HPDE6-E6E7 (cell line): Measurements from ENCODE around the gene APOO.

Experiments used
- DNase-seq: peaks from one replicate; pipeline ENCODE4 v3.0.0; 2011; ENCODE audit warnings: missing footprints; ENCODE audit errors: extremely low spot score

APOO gene

DNA sequence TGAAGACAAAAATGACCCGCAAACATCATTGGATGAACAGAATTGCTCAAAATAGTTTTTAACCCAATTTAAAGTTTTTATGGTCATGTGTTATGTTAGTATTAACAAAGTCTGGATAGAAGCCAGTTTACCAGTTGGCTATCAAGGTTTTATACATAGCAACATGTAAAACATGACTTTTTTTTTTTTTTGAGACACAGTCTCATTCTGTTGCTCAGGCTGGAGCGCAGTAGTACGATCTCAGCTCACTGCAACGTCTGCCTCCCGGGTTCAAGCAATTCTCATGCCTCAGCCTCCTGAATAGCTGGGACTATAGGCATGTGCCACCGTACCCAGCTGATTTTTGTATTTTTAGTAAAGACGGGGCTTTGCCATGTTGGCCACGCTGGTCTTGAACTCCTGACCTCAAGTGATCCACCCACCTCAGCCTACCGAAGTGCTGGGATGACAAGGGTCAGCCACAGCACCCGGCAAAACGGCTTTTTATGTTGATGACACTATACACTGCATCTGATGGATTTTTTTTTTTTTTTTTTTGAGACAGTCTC is 121.4 kb downstream of the APOO start:
- no peak for DNase-seq

DNA sequence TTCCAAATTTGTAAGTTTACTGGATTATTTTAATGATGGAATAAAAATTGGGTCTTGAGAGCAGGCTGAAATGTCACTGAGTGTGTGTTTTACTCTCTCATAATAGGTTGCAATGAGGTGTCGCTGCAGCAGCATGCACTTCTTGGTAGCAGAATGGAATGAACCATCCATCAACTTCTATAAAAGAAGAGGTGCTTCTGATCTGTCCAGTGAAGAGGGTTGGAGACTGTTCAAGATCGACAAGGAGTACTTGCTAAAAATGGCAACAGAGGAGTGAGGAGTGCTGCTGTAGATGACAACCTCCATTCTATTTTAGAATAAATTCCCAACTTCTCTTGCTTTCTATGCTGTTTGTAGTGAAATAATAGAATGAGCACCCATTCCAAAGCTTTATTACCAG is 122.2 kb downstream of the APOO start:
- no peak for DNase-seq

DNA sequence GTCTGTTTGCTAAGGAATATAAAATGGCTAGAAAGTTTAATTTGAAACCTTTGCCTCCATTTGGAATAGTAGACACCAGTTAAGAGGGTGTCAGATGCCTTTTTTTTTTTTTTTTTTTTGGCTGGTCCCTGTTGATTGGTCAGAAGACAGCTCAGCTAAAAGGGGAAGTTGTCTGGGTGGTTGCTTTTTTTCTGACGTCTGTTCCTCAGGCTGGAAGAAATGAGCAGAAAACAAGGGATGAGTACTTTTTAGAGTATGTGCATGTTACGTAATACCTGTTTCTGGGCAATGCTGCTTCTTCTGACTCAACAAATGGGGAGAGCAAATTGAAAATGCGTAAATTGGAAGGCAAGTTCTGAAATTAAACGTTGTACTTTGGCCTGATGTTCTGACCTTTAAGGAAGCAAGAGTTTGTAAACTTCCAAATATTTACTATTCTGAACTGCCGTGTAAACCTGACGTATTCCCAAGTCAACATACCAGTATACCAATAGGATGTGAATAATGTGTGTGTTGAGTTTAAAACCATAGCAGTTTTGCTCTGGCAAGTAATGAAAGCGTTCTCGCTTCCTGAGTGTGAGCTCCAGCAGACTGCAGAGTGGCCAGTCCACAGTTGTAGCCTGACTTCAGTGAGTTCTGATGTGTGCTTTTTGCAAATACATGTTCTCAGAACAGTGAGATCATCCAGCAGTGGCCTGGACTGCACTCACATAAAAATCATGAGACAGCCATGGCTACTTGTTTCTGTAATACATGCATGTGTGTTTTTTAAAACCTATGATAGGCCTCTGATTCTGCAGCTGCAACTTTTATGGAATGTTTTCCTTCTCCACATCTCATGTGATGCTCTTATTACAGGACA is 123.0 kb downstream of the APOO start:
- no peak for DNase-seq

DNA sequence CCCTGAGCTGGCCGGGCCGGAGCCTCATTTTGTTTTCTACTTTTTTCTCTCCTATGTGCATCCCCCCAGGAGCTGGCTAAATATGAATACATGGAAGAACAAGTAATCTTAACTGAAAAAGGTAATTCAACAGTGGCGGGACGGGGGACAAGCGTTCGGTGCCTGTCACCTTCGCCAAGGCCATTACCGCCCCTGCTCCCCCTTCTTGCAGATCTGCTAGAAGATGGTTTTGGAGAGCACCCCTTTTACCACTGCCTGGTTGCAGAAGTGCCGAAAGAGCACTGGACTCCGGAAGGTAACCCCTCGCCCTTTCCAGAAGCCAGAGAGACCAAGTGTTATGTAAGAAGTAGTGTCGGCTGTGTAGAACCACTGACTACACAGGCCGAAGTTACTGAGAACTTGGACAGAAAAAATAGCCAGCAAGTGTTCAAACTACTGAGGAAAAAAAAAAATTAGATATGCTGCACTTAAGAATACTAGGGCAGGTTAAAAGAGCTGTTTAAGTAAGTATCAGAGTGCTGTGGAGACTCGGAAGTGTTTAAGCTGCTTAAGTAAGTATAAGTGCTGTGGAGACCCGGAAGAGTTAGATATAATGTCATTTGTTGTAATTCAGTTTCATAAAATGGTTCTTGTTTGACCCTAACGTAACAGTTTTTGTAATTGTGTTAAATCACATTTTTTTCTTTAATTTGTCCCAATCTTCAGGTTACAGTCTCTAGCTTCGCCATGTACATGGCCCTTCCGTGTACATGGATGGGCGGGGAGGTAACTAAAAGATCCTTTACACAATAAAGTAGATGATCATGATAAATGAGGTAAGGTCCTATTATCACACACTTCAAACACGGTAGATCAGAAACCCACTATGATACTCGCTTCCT is 123.9 kb downstream of the APOO start:
- no peak for DNase-seq
